SK-N-SH (cell line): Measurements from ENCODE around the gene PPP1R9A. TPM values are rescaled to one million over a fixed set of nuclear protein-coding genes. Genes with fewer than 3 reads are reported as not detected.

Experiments
- CTCF ChIA-PET: fragments of 300-600, 350-600 bp; formaldehyde crosslinking; extraction: SDS; loops from one replicate; lab custom pipeline; 2021; lab: Yijun Ruan, JAX
- POLR2A ChIA-PET: fragments of 350-600 bp; sonication (Branson Sonifier 250); formaldehyde crosslinking; extraction: SDS; loops from one replicate; lab custom pipeline; 2020; ENCODE audit warnings: antibody characterized with exemption, inconsistent platforms; lab: Yijun Ruan, JAX
- DNase-seq: peaks from one replicate; pipeline ENCODE4 v3.0.0; 2012
- H2AFZ ChIP-seq: fragments of 200-600 bp; sonication (generic); 2 replicates; pipeline ENCODE4 v1.8.1; 2016; ENCODE audit warnings: antibody characterized with exemption, mild to moderate bottlenecking, low read depth
- H3F3A ChIP-seq: fragments of 200-600 bp; sonication (generic); replicated peaks from 2 replicates; pipeline ENCODE3; 2016; ENCODE audit warnings: antibody characterized with exemption, mild to moderate bottlenecking; ENCODE audit not compliant: insufficient read depth
- H3K27ac ChIP-seq, 2 experiments: fragments of 200-500 bp in 1 of 2; fragments of 200-600 bp in 1 of 2; sonication (Bioruptor generic) in 1 of 2; sonication (generic), shearing (Covaris generic) in 1 of 2; 2 replicates each; pipeline versions ENCODE4 v1.5.1 to v1.6.1; 2014 to 2016; ENCODE audit warnings: low read depth in 2 of 2, inconsistent platforms in 1 of 2, low read length in 1 of 2, mild to moderate bottlenecking in 1 of 2, mixed read lengths in 1 of 2
- H3K27me3 ChIP-seq: fragments of 200-600 bp; sonication (generic), shearing (Covaris generic); 2 replicates; pipeline ENCODE4 v1.6.1; 2016; ENCODE audit warnings: mixed run types; ENCODE audit not compliant: insufficient read depth
- H3K36me3 ChIP-seq, 2 experiments: fragments of 200-500 bp in 1 of 2; fragments of 200-600 bp in 1 of 2; sonication (Bioruptor generic) in 1 of 2; sonication (generic) in 1 of 2; replicated peaks in 1 of 2; 2 replicates each; pipeline versions ENCODE3 to v1.5.1; 2014 to 2016; ENCODE audit warnings: low read length in 1 of 2, mild to moderate bottlenecking in 1 of 2; ENCODE audit not compliant: insufficient read depth in 2 of 2, control insufficient read depth in 1 of 2
- H3K4me1 ChIP-seq, 2 experiments: fragments of 200-500 bp in 1 of 2; fragments of 200-600 bp in 1 of 2; sonication (Bioruptor generic) in 1 of 2; sonication (generic), shearing (Covaris generic) in 1 of 2; 2 replicates each; pipeline versions ENCODE4 v1.5.1 to v1.6.1; 2014 to 2016; ENCODE audit warnings: low read depth in 1 of 2, low read length in 1 of 2, mixed run types in 1 of 2; ENCODE audit not compliant: insufficient read depth in 2 of 2, control insufficient read depth in 1 of 2
- H3K4me2 ChIP-seq: fragments of 200-600 bp; sonication (generic), shearing (Covaris generic); 2 replicates; pipeline ENCODE4 v1.6.1; 2017; ENCODE audit warnings: mixed run types
- H3K4me3 ChIP-seq, 2 experiments: fragments of 200-500 bp in 1 of 2; fragments of 200-600 bp in 1 of 2; sonication (Bioruptor generic) in 1 of 2; sonication (generic), shearing (Covaris generic) in 1 of 2; 2 replicates each; pipeline versions ENCODE4 v1.5.1 to v1.8.1; 2014 to 2016; ENCODE audit warnings: low read depth in 2 of 2, inconsistent platforms in 1 of 2, low read length in 1 of 2, mild to moderate bottlenecking in 1 of 2, mixed read lengths in 1 of 2, moderate library complexity in 1 of 2
- H3K79me2 ChIP-seq: fragments of 200-600 bp; sonication (generic); 2 replicates; pipeline ENCODE4 v1.8.1; 2017; ENCODE audit warnings: mild to moderate bottlenecking; ENCODE audit not compliant: insufficient read depth
- H3K9ac ChIP-seq: fragments of 200-600 bp; sonication (generic); 2 replicates; pipeline ENCODE4 v1.6.1; 2017; ENCODE audit warnings: mixed run types
- H3K9me2 ChIP-seq: fragments of 200-600 bp; sonication (generic); 2 replicates; pipeline ENCODE4 v1.6.1; 2017; ENCODE audit warnings: mixed run types
- H3K9me3 ChIP-seq: fragments of 200-600 bp; sonication (generic); 2 replicates; pipeline ENCODE4 v1.6.1; 2017; ENCODE audit warnings: mixed run types, mild to moderate bottlenecking, moderate library complexity
- H4K20me1 ChIP-seq: fragments of 200-600 bp; sonication (generic); 2 replicates; pipeline ENCODE4 v1.6.1; 2017; ENCODE audit warnings: mild to moderate bottlenecking, mixed run types; ENCODE audit not compliant: insufficient read depth
- EP300 ChIP-seq, 2 experiments: IDR thresholded peaks; 2 replicates each; pipeline versions ENCODE4 v1.4.0 to v1.6.1; 2012; ENCODE audit warnings: borderline replicate concordance in 1 of 2, low read depth in 1 of 2, low read length in 1 of 2
- FOSL2 ChIP-seq: IDR thresholded peaks from 2 replicates; pipeline ENCODE4 v1.4.0; 2012; ENCODE audit warnings: low read depth, mild to moderate bottlenecking, moderate library complexity, borderline replicate concordance
- MEF2A ChIP-seq: IDR thresholded peaks from 2 replicates; pipeline ENCODE4 v1.4.0; 2012; ENCODE audit warnings: low read depth, borderline replicate concordance
- MXI1 ChIP-seq: IDR thresholded peaks from 2 replicates; pipeline ENCODE4 v1.6.1; 2012; ENCODE audit warnings: mild to moderate bottlenecking, low read depth, low read length, improper control_type of control experiment
- PBX3 ChIP-seq: IDR thresholded peaks from 2 replicates; pipeline ENCODE4; 2012
- RCOR1 ChIP-seq: fragments of 150-350 bp; IDR thresholded peaks from 2 replicates; pipeline ENCODE4 v1.6.1; 2017; ENCODE audit warnings: antibody characterized with exemption, low read length
- REST ChIP-seq: IDR thresholded peaks from 2 replicates; pipeline ENCODE4 v1.6.1; 2012; ENCODE audit warnings: mild to moderate bottlenecking, low read depth, low read length, moderate library complexity
- RXRA ChIP-seq: IDR thresholded peaks from 2 replicates; pipeline ENCODE4 v1.4.0; 2012; ENCODE audit warnings: low read depth, mild to moderate bottlenecking, borderline replicate concordance
- TAF1 ChIP-seq: IDR thresholded peaks from 2 replicates; pipeline ENCODE4 v1.6.1; 2012; ENCODE audit warnings: low read depth, mild to moderate bottlenecking, low read length, moderate library complexity, borderline replicate concordance
- YY1 ChIP-seq: IDR thresholded peaks from 2 replicates; pipeline ENCODE4 v1.4.0; 2012; ENCODE audit warnings: low read depth, mild to moderate bottlenecking
- WGBS: methylation state at CpG from one replicate; pipeline ENCODE4 v1.1.6; 2017; ENCODE audit warnings: low lambda C conversion rate; 5-methylcytosine and 5-hydroxymethylcytosine counted together
- polyA plus RNA-seq, 3 experiments: library from polyadenylated mRNA; depleted of rRNA; stranded (reverse); fragments of >200 nt; gene quantifications; 2 replicates each; pipeline ENCODE4 v1.2.3, GENCODE V29; 2012
- TF ChIP-seq, protein P1 (sequence below): fragments of 150-350 bp; IDR thresholded peaks from 2 replicates; pipeline ENCODE4 v1.6.1; 2016; ENCODE audit warnings: mild to moderate bottlenecking, low read depth, low read length
- TF ChIP-seq, protein P2 (sequence below): IDR thresholded peaks from 2 replicates; pipeline ENCODE4 v1.4.0; 2012; ENCODE audit warnings: low read depth, borderline replicate concordance

Gene PPP1R9A
- polyA plus RNA-seq, 1 of the 3 experiments (the other 2 are of a cell fraction) = 0.30 TPM

- no peak for DNase-seq
- ChIA-PET CTCF (interaction anchor here (1.5 kb wide), 1 partner anchor 9 kb away, joined by 4 read pairs; no protein-coding TSS in a partner anchor), POLR2A (interaction anchor here (0.6 kb wide), 1 partner anchor 1953 kb away, joined by 4 read pairs; no protein-coding TSS in a partner anchor)
- Histone ChIP-seq H3K27ac (no peak overlapping the region), H3K36me3 (no peaks in the 10 kb centered on the region), H2AFZ (no peak overlapping the region), H3K4me3 (no peak overlapping the region), H3K9me2 (no peaks in the 10 kb centered on the region), H3K4me1 (no peaks in the 10 kb centered on the region)
- 24% methylated on average over 1 of the region's 1 CpG for WGBS
- TF ChIP-seq RXRA = no peak
- no peak for TF ChIP-seq RCOR1
- TF ChIP-seq REST = no peak
- TF ChIP-seq FOSL2 = no peak
- TF ChIP-seq MXI1 = no peak
- no peak for TF ChIP-seq YY1
- TF ChIP-seq, protein P1, sequence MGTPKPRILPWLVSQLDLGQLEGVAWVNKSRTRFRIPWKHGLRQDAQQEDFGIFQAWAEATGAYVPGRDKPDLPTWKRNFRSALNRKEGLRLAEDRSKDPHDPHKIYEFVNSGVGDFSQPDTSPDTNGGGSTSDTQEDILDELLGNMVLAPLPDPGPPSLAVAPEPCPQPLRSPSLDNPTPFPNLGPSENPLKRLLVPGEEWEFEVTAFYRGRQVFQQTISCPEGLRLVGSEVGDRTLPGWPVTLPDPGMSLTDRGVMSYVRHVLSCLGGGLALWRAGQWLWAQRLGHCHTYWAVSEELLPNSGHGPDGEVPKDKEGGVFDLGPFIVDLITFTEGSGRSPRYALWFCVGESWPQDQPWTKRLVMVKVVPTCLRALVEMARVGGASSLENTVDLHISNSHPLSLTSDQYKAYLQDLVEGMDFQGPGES = no peak
- TF ChIP-seq TAF1 = no peak
- TF ChIP-seq, all 33 proteins: peak for 0
- Histone ChIP-seq H3K79me2 (no peaks in the 10 kb centered on the region), H3K9ac (no peak overlapping the region), H3K9me3 (no peaks in the 10 kb centered on the region), H3F3A (no peaks in the 10 kb centered on the region), H3K27me3 (no peaks in the 10 kb centered on the region), H4K20me1 (no peaks in the 10 kb centered on the region), H3K4me2 (no peak overlapping the region)
Observed at GRCh38 chr7:94957061-94957460, 49.7 kb downstream of the PPP1R9A start.

- ChIA-PET POLR2A (no interaction called here), CTCF (interaction anchor here (1.1 kb wide), 1 partner anchor 549 kb away, joined by 4 read pairs; no protein-coding TSS in a partner anchor)
- no peaks in the 10 kb centered on the region for H3K4me1 ChIP-seq
- H2AFZ ChIP-seq = no peak overlapping the region
- H3K79me2 ChIP-seq = no peaks in the 10 kb centered on the region
- H4K20me1 ChIP-seq = no peaks in the 10 kb centered on the region
- no peaks in the 10 kb centered on the region for H3K9me2 ChIP-seq
- no peaks in the 10 kb centered on the region for H3K9me3 ChIP-seq
- no peak overlapping the region for H3K9ac ChIP-seq
- H3F3A ChIP-seq = no peaks in the 10 kb centered on the region
- H3K4me2 ChIP-seq = no peak overlapping the region
- H3K27ac ChIP-seq = no peak overlapping the region
- no peak overlapping the region for H3K4me3 ChIP-seq
- WGBS = 17% methylated on average over 2 of the region's 2 CpGs
- TF ChIP-seq PBX3 = no peak
- TF ChIP-seq, protein P2, sequence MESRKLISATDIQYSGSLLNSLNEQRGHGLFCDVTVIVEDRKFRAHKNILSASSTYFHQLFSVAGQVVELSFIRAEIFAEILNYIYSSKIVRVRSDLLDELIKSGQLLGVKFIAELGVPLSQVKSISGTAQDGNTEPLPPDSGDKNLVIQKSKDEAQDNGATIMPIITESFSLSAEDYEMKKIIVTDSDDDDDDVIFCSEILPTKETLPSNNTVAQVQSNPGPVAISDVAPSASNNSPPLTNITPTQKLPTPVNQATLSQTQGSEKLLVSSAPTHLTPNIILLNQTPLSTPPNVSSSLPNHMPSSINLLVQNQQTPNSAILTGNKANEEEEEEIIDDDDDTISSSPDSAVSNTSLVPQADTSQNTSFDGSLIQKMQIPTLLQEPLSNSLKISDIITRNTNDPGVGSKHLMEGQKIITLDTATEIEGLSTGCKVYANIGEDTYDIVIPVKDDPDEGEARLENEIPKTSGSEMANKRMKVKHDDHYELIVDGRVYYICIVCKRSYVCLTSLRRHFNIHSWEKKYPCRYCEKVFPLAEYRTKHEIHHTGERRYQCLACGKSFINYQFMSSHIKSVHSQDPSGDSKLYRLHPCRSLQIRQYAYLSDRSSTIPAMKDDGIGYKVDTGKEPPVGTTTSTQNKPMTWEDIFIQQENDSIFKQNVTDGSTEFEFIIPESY = no peak
- no peak for TF ChIP-seq MEF2A
- no peak for TF ChIP-seq MXI1
- TF ChIP-seq RCOR1 = no peak
- TF ChIP-seq EP300 (IDR thresholded peaks at IDR 0.05; ENCODE audit: borderline replicate concordance in 1 of 2, low read depth in 1 of 2, low read length in 1 of 2) = no peak
- no peak for TF ChIP-seq REST
- DNase-seq = no peak
- no peaks in the 10 kb centered on the region for H3K36me3 ChIP-seq
- no peaks in the 10 kb centered on the region for H3K27me3 ChIP-seq
Observed at GRCh38 chr7:94962661-94963060, 55.3 kb downstream of the PPP1R9A start.
